Thoracic aorta (tissue), 2 donors: ENCODE data around the gene VIPR2. TPM values are rescaled to one million over a fixed set of nuclear protein-coding genes. Genes with fewer than 3 reads are reported as not detected.
A peak's percentile ranks its signal among the peaks of the same experiment; 100 is the strongest.

ENCODE experiments used
- ATAC-seq: fragments of 150-250 bp; one replicate; pipeline ENCODE4 v1.8.0; 2017; ENCODE audit warnings: low read depth; ENCODE audit not compliant: insufficient number of reproducible peaks, low FRiP score
- DNase-seq: peaks from one replicate; pipeline ENCODE4 v3.0.0-alpha.2; 2020; ENCODE audit warnings: low spot score
- H3K27ac ChIP-seq, 2 donors: fragments of 200-600 bp; sonication (generic); 1 replicate in 1 of 2; 2 replicates in 1 of 2; pipeline ENCODE4 v1.5.1; 2016; ENCODE audit warnings: mild to moderate bottlenecking in 2 of 2, moderate library complexity in 2 of 2
- H3K27me3 ChIP-seq: fragments of 200-600 bp; sonication (generic); replicated peaks from 2 replicates; pipeline ENCODE4 v1.6.0; 2016; ENCODE audit warnings: mild to moderate bottlenecking; ENCODE audit not compliant: insufficient read depth
- H3K36me3 ChIP-seq: fragments of 200-600 bp; sonication (generic); one replicate; pipeline ENCODE4 v1.5.1; 2016
- H3K4me1 ChIP-seq, 2 donors: fragments of 200-600 bp; sonication (generic); 1 replicate in 1 of 2; 2 replicates in 1 of 2; pipeline versions ENCODE4 v1.5.1 to v1.6.0; 2016; ENCODE audit warnings: low read depth in 2 of 2, mild to moderate bottlenecking in 1 of 2; ENCODE audit not compliant: control insufficient read depth in 1 of 2
- H3K4me3 ChIP-seq: fragments of 200-600 bp; sonication (generic); 2 replicates; pipeline ENCODE4 v1.5.1; 2016; ENCODE audit warnings: mild to moderate bottlenecking
- H3K9me3 ChIP-seq: fragments of 200-600 bp; sonication (generic); 2 replicates; pipeline ENCODE4 v1.5.1; 2016
- total RNA-seq, 2 donors: library from RNA; depleted of rRNA; stranded (reverse); fragments of >200 nt; gene quantifications; one replicate each; pipeline versions ENCODE4 v1.1.0 to v1.2.3, GENCODE V29; 2016
- TF ChIP-seq, protein P1 (sequence below): fragments of 200-600 bp; sonication (generic); IDR thresholded peaks from one replicate; pipeline ENCODE4 v1.5.1; 2019; ENCODE audit warnings: antibody characterized with exemption

VIPR2 gene
- total RNA-seq, 2 donors from 2014 or later = 18.3 to 29.5 TPM

DNA sequence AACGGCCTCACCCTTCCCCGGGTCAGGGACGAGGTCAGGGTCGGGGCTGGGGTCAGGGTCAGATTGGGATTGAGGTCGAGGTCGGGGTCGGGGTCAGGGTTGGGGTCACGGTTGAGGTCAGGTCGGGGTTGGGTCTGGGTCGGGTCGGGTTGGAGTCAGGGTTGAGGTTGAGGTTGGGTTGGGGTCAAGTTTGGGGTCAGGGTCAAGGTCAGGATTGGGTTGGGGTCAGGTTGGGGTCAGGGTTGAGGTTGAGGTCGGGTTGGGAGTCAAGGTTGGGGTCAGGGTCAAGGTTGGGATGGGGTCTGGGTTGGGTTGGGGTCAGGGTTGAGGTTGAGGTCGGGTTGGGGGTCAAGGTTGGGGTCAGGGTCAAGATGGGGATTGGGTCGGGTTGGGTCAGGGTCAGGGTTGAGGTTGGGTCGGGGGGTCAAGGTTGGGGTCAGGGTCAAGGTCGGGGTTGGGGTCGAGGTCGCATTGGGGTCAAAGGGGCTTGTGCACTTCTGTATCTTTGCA lies 131.4 kb downstream of the VIPR2 start:
- Histone ChIP-seq H3K27me3 (no peaks in the 10 kb centered on the region), H3K4me3 (peak overlapping the region; percentile 32), H3K27ac (peak overlapping the region; percentile 92 to 97), H3K4me1 (peaks cover 49 to 61% of the 10 kb centered on the region in 2 donors), H3K36me3 (no peaks in the 10 kb centered on the region), H3K9me3 (no peaks in the 10 kb centered on the region)
- TF ChIP-seq, protein P1, sequence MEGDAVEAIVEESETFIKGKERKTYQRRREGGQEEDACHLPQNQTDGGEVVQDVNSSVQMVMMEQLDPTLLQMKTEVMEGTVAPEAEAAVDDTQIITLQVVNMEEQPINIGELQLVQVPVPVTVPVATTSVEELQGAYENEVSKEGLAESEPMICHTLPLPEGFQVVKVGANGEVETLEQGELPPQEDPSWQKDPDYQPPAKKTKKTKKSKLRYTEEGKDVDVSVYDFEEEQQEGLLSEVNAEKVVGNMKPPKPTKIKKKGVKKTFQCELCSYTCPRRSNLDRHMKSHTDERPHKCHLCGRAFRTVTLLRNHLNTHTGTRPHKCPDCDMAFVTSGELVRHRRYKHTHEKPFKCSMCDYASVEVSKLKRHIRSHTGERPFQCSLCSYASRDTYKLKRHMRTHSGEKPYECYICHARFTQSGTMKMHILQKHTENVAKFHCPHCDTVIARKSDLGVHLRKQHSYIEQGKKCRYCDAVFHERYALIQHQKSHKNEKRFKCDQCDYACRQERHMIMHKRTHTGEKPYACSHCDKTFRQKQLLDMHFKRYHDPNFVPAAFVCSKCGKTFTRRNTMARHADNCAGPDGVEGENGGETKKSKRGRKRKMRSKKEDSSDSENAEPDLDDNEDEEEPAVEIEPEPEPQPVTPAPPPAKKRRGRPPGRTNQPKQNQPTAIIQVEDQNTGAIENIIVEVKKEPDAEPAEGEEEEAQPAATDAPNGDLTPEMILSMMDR = no peak
- DNase-seq (no peak), ATAC-seq (no peak)

DNA sequence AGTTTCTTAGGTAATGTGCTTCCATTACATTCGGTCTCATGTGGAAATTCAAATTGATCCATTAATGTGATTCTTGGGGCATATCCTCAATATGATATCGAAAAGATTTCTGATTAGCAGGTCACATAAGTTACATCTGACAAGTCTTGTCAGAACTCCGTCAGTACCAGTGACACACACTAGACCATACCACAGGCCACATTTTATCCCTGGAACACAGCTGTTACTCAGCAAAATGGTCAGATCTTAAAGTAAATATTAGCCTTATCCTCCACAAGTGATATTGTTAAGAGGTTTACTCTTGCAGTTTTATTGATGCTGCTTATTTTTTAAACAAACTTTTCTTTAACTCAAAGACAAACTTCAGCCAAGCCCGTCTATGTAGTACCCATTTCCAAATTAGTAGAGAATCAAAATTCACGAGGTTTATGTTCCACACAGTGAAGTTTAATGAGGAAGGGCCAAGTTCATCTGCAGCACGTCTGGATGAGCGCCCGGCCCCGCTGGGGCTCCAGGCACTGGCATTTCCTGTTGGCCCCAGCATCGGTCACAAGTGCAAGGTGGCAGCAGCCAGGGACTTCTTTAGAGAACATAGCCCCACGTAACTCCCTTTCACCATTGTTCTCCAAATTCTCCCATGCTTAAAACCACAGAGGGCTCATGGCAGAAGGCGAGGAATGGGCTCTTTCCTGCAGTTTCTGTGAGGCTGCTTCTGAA lies 132.2 kb downstream of the VIPR2 start:
- Histone ChIP-seq H3K4me1 (peaks cover 49 to 61% of the 10 kb centered on the region in 2 donors), H3K27me3 (no peaks in the 10 kb centered on the region), H3K36me3 (no peaks in the 10 kb centered on the region), H3K27ac (peak overlapping the region; percentile 92 to 97), H3K9me3 (no peaks in the 10 kb centered on the region), H3K4me3 (peak overlapping the region; percentile 32)
- DNase-seq = no peak
- TF ChIP-seq, protein P1 = no peak
- ATAC-seq = peak; percentile 51

DNA sequence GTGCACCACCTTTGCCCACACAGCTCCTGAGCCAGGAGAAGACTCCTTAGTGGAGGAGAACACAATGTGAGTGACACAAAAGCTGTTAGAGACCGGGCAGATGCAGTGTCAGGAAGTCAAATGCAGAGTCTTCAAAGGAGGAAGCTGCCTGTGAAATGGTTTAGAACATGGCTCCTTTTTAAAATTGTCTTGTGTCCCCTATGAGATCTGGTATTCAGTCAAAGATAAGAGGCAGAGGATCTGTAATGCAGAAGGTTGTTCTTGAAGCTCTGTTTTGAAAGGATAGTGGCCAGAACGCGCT lies 133.0 kb downstream of the VIPR2 start:
- TF ChIP-seq, protein P1 = no peak
- DNase-seq (no peak), ATAC-seq (no peak)
- Histone ChIP-seq H3K27ac (peak overlapping the region; percentile 92 to 97), H3K27me3 (no peaks in the 10 kb centered on the region), H3K4me1 (peaks cover 49 to 61% of the 10 kb centered on the region in 2 donors), H3K9me3 (no peaks in the 10 kb centered on the region), H3K36me3 (no peaks in the 10 kb centered on the region), H3K4me3 (no peak overlapping the region)

DNA sequence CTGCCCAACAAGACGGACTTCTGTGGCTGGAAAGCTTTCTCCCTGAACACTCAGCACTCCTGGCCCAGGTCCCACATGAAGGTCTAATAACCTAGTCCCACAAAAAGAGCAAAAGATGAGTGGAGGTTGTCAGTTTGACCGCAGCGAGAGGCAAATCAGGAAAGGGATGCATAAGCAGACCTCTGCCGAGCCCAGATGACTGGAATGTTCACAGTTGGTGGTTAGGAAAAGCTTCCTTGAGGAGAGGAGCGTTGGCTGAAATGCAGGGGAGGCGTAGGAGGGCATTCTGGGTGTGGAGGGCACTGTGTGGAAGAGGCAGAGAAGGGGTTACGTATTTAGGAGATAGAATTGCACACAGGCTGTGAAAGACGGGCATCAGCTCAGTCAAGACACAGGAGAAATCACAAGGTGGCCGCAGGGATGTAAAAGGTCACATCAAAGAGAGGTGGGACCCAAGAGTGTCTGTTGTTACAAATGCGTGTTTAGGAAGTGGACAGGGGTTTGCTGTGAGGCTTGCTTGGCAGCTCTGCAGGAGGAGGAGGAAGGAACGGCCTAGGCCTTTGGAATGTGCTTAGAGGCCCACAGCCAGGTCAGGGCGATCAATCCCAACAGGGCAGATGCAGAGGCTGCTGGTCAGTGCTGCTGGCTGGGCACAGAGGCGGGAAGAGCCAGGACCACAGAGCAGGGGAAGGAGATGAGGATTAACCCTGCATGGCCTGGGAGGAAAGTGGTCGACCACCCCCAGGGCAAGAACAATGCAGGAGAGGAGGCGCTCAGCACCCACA lies 133.5 kb downstream of the VIPR2 start:
- Histone ChIP-seq H3K27me3 (no peaks in the 10 kb centered on the region), H3K9me3 (no peaks in the 10 kb centered on the region), H3K36me3 (no peaks in the 10 kb centered on the region), H3K4me1 (peaks cover 49 to 57% of the 10 kb centered on the region in 2 donors), H3K4me3 (no peak overlapping the region), H3K27ac (peak overlapping the region; percentile 92 to 97)
- DNase-seq = no peak
- TF ChIP-seq, protein P1 = no peak
- ATAC-seq = no peak

DNA sequence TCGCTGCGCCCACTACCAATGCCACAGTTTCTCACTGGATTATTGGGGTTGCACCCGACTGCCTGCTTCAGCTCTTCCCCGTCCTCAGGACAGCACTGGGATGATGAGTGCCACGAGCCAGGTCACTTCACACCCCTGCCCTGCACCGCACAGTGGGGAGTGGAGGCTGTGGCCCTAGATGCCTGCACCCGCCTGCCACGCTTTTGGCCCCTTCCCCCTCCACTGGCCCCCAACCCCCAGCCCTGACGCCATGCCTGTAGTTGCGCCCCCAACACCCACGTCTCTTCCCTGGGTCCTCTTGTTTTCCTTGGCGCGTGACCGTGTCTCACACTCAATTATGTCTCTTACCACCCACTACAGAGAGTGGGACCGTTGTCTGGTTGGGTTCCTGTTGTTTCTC lies 134.3 kb downstream of the VIPR2 start:
- no peaks in the 10 kb centered on the region for H3K36me3 ChIP-seq
- H3K4me1 ChIP-seq = peaks cover 43 to 50% of the 10 kb centered on the region in 2 donors
- no peak overlapping the region for H3K4me3 ChIP-seq
- no peak for DNase-seq
- peak overlapping the region; percentile 92 to 97 for H3K27ac ChIP-seq
- H3K27me3 ChIP-seq = no peaks in the 10 kb centered on the region
- no peak for ATAC-seq
- TF ChIP-seq, protein P1 = no peak
- no peaks in the 10 kb centered on the region for H3K9me3 ChIP-seq
